Vagina (tissue), 2 donors: ENCODE results near the gene SLC34A3.

Experiments used
- POLR2A ChIP-seq, 2 donors: fragments of 450-650 bp; IDR thresholded peaks; one replicate each; pipeline ENCODE4 v1.6.1; 2017; ENCODE audit warnings: antibody characterized with exemption in 2 of 2, mild to moderate bottlenecking in 2 of 2, moderate library complexity in 2 of 2
- POLR2AphosphoS5 ChIP-seq, 2 donors: sonication (generic); formaldehyde crosslinking; IDR thresholded peaks; one replicate each; pipeline ENCODE4 v1.9.0; 2017; ENCODE audit warnings: antibody characterized with exemption in 2 of 2, mild to moderate bottlenecking in 2 of 2, low read depth in 1 of 2; ENCODE audit not compliant: insufficient read depth in 1 of 2
- TF ChIP-seq, protein P1 (sequence below), 3 experiments: fragments of 450-650 bp in 2 of 3; fragments of 200-600 bp in 1 of 3; sonication (generic) in 1 of 3; IDR thresholded peaks; one replicate each; pipeline ENCODE4 v1.5.1; 2017 to 2019; ENCODE audit warnings: antibody characterized with exemption in 3 of 3, mild to moderate bottlenecking in 2 of 3, moderate library complexity in 2 of 3

DNA sequence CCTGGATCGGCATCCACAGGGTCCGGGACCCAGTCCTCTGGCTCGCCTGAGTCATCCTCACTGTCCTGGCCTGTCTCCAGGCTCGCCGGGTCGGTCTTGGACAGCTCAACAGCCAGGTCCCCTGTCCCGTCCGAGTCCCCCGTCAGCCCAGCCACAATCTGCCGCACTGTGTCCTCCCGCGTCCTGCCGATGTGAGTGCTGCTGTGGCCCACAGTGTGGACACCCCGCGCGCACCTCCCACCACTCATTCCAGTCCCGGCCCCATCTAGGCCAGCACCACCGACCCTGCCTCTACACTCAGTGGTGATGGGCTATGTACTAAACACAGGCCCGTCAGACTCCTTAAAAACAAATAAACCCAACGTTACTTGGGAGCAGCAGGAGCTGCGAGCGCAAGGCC is 49.0 kb upstream of the SLC34A3 start:
- TF ChIP-seq, protein P1, sequence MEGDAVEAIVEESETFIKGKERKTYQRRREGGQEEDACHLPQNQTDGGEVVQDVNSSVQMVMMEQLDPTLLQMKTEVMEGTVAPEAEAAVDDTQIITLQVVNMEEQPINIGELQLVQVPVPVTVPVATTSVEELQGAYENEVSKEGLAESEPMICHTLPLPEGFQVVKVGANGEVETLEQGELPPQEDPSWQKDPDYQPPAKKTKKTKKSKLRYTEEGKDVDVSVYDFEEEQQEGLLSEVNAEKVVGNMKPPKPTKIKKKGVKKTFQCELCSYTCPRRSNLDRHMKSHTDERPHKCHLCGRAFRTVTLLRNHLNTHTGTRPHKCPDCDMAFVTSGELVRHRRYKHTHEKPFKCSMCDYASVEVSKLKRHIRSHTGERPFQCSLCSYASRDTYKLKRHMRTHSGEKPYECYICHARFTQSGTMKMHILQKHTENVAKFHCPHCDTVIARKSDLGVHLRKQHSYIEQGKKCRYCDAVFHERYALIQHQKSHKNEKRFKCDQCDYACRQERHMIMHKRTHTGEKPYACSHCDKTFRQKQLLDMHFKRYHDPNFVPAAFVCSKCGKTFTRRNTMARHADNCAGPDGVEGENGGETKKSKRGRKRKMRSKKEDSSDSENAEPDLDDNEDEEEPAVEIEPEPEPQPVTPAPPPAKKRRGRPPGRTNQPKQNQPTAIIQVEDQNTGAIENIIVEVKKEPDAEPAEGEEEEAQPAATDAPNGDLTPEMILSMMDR (IDR thresholded peaks at IDR 0.05), result no peak
- TF ChIP-seq POLR2A (IDR thresholded peaks at IDR 0.05) (no peak), POLR2AphosphoS5 (IDR thresholded peaks at IDR 0.05; ENCODE audit: insufficient read depth in 1 of 2, low read depth in 1 of 2) (no peak)
